ENCODE data around the gene TLX2.

TLX2 gene

DNA sequence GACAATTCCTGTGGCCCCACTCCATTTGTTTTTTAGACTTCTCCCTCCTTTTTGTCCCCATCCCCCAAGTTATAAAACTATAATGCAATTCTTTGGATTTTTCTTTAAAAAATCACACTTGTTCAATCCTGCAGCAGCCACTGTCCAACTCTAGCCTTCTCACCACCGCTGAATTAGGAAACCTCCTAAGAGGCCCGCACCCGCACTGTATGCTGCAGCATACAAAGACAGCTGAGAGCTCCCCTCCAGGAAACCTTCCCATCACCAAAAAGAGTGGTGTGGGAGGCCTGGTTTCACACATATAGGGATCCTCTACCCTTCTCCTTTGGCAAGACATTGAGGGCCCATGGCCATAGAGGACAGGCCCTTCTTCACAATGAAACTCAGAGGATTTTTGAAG lies 9.7 kb upstream of the TLX2 start:
- H3K9me2 ChIP-seq (replicated peaks; ENCODE audit: insufficient read depth, low read length), result no peaks in the 10 kb centered on the region
- TF ChIP-seq EZH2phosphoT487 (conservative IDR thresholded peaks at IDR 0.05; ENCODE audit: low read length), result no peak
- TF ChIP-seq, protein P1, sequence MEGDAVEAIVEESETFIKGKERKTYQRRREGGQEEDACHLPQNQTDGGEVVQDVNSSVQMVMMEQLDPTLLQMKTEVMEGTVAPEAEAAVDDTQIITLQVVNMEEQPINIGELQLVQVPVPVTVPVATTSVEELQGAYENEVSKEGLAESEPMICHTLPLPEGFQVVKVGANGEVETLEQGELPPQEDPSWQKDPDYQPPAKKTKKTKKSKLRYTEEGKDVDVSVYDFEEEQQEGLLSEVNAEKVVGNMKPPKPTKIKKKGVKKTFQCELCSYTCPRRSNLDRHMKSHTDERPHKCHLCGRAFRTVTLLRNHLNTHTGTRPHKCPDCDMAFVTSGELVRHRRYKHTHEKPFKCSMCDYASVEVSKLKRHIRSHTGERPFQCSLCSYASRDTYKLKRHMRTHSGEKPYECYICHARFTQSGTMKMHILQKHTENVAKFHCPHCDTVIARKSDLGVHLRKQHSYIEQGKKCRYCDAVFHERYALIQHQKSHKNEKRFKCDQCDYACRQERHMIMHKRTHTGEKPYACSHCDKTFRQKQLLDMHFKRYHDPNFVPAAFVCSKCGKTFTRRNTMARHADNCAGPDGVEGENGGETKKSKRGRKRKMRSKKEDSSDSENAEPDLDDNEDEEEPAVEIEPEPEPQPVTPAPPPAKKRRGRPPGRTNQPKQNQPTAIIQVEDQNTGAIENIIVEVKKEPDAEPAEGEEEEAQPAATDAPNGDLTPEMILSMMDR (IDR thresholded peaks at IDR 0.05; ENCODE audit: insufficient read depth, low read length, poor library complexity, severe bottlenecking), result no peak
- H3K27me3 ChIP-seq (ENCODE audit: low read length), result no peaks in the 10 kb centered on the region
- no peak overlapping the region for H2AFZ ChIP-seq (ENCODE audit: low read depth, low read length, severe bottlenecking)
- peaks cover 4% of the 10 kb centered on the region; the same call in 1 of the 2 replicates for H3F3A ChIP-seq (ENCODE audit: insufficient read depth)
- H3K79me2 ChIP-seq (ENCODE audit: insufficient read depth, low read length), result 0 out of 2 replicates have a peak, but pooled peaks cover 3% of the 10 kb centered on the region
- no peak overlapping the region for H3K4me2 ChIP-seq (ENCODE audit: low read depth, low read length, poor library complexity, severe bottlenecking)
- no peaks in the 10 kb centered on the region for H3K9me3 ChIP-seq (ENCODE audit: insufficient read depth, low read length)
- H3K36me3 ChIP-seq (ENCODE audit: low read length), result no peaks in the 10 kb centered on the region
- H3K4me3 ChIP-seq (ENCODE audit: insufficient read depth, low read length, poor library complexity, severe bottlenecking), result no peak overlapping the region
- no peak overlapping the region for H3K9ac ChIP-seq (ENCODE audit: low read length)
- no peaks in the 10 kb centered on the region for H4K20me1 ChIP-seq (ENCODE audit: low read depth, low read length)
- H3K27ac ChIP-seq (ENCODE audit: low read depth, low read length), result no peak overlapping the region

DNA sequence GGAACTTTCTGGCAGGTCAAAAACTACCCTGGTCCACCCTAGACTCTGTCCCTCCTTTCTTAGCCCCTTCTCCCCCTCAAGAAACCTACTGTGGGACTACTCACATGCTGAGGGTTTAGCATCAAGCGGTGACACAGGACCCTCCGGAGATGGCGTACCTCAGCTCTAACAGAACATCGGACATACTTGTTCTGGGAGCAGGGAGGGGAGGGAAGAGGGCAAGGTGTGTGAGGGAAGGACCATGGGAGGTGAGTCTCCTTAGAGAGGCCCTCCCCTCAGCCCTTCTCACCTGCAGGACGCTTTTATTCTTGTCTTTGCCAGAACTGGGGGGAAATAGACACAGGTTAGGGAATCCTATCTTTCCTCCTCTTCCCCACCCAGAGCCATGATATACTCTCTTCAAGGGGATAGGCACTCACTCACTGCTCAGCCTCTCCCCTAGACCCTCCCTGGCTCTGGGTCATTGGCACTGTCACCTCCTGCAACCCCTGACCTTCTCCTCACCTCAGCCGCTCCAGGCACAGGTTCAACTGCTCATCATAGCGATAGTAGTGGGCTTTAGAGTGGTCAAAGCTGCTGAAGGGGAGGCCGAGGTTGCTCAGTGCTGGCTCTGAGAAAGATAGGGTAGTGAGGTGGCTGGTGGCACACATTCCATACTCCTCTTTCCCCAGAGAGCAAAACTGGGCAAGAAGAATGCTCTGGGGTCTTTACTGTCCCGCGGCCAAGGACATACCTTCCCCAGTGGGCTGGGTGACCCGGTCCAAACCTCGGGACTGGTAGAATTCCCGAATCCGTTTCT lies 8.6 kb upstream of the TLX2 start:
- Histone ChIP-seq H3K9ac (ENCODE audit: low read length) (no peak overlapping the region), H3K27me3 (ENCODE audit: low read length) (no peaks in the 10 kb centered on the region), H3K79me2 (ENCODE audit: insufficient read depth, low read length) (0 out of 2 replicates have a peak, but pooled peaks cover 3% of the 10 kb centered on the region), H3K36me3 (ENCODE audit: low read length) (no peaks in the 10 kb centered on the region), H2AFZ (ENCODE audit: low read depth, low read length, severe bottlenecking) (no peak overlapping the region), H3K9me2 (replicated peaks; ENCODE audit: insufficient read depth, low read length) (no peaks in the 10 kb centered on the region), H3K9me3 (ENCODE audit: insufficient read depth, low read length) (no peaks in the 10 kb centered on the region), H4K20me1 (ENCODE audit: low read depth, low read length) (no peaks in the 10 kb centered on the region), H3K27ac (ENCODE audit: low read depth, low read length) (no peak overlapping the region), H3F3A (ENCODE audit: insufficient read depth) (peaks cover 4% of the 10 kb centered on the region; the same call in 1 of the 2 replicates), H3K4me2 (ENCODE audit: low read depth, low read length, poor library complexity, severe bottlenecking) (no peak overlapping the region), H3K4me3 (ENCODE audit: insufficient read depth, low read length, poor library complexity, severe bottlenecking) (no peak overlapping the region)
- TF ChIP-seq, protein P1 (IDR thresholded peaks at IDR 0.05; ENCODE audit: insufficient read depth, low read length, poor library complexity, severe bottlenecking), result no peak
- TF ChIP-seq EZH2phosphoT487 (conservative IDR thresholded peaks at IDR 0.05; ENCODE audit: low read length), result no peak

DNA sequence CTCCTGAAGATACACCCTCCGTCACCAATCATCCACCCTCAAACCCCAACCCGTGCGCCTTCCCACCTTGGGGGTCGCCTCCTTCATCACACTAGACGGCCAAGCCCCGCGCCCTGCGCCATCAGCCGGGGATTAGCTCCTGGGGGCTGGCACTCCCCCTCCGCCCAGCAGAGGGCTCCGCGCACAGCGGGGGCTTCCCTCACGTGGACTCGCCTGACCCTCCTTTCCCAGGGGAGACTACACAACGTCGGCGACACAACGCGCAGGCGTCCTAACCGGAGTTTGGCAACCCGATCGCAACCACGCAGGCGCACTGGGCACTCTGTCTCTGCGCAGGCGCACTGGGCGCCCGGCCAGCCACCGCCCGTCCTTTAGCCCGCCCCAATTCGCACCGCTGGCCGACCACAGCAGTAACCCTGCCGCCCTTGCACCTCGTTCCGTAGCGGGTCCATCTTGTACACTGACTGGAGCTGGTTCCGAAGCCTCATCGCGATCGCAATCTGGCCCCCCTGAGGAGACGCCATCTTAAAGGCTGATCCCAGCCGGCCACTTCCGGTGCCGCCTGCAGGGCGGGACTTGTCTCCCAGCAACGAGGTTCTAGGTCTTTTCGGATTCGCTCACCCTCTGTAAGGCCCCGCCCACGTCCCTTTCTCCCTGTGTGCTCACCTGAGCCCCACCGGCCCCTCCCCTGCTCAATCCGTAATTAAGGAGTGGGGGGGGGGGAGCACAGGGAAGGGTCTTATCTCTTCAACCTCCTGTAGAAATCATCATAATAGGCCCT lies 6.9 kb upstream of the TLX2 start, which contains the start of gene PCGF1:
Gene PCGF1 (minus strand): TSS at position 551 of the 781 bp plus-strand sequence. CDS start 27 bp downstream, at position 524.
- TF ChIP-seq EZH2phosphoT487 (conservative IDR thresholded peaks at IDR 0.05; ENCODE audit: low read length), result no peak
- TF ChIP-seq, protein P1 (IDR thresholded peaks at IDR 0.05; ENCODE audit: insufficient read depth, low read length, poor library complexity, severe bottlenecking), result peak; percentile 68
- peak within 1 kb of the TSS; percentile 98 for H2AFZ ChIP-seq (ENCODE audit: low read depth, low read length, severe bottlenecking)
- H3K79me2 ChIP-seq (ENCODE audit: insufficient read depth, low read length), result 0 out of 2 replicates have a peak, but pooled peaks cover 3% of the 10 kb centered on the region
- H3K36me3 ChIP-seq (ENCODE audit: low read length), result no peaks in the 10 kb centered on the region
- peak within 1 kb of the TSS; percentile 90 for H3K27ac ChIP-seq (ENCODE audit: low read depth, low read length)
- peaks cover 4% of the 10 kb centered on the region; the same call in 1 of the 2 replicates for H3F3A ChIP-seq (ENCODE audit: insufficient read depth)
- peak within 1 kb of the TSS; percentile 70 for H3K4me3 ChIP-seq (ENCODE audit: insufficient read depth, low read length, poor library complexity, severe bottlenecking)
- H3K27me3 ChIP-seq (ENCODE audit: low read length), result no peaks in the 10 kb centered on the region
- H3K9me3 ChIP-seq (ENCODE audit: insufficient read depth, low read length), result no peaks in the 10 kb centered on the region
- H4K20me1 ChIP-seq (ENCODE audit: low read depth, low read length), result no peaks in the 10 kb centered on the region
- H3K9ac ChIP-seq (ENCODE audit: low read length), result peak within 1 kb of the TSS; percentile 68
- no peaks in the 10 kb centered on the region for H3K9me2 ChIP-seq (replicated peaks; ENCODE audit: insufficient read depth, low read length)
- H3K4me2 ChIP-seq (ENCODE audit: low read depth, low read length, poor library complexity, severe bottlenecking), result peak within 1 kb of the TSS; percentile 66

All from SU-DHL-6 (cell line).